Measurements from ENCODE around the gene PRRC2C. TPM values are rescaled to one million over a fixed set of nuclear protein-coding genes. Genes with fewer than 3 reads are reported as not detected.
"Not testable (repeated sequence)": the region's sequence is repeated elsewhere in the genome, so short reads cannot be mapped to it uniquely, and the experiment has no call there.

PRRC2C gene
- polyA plus RNA-seq, 3 donors, result 131 to 139 (median 135) TPM

DNA sequence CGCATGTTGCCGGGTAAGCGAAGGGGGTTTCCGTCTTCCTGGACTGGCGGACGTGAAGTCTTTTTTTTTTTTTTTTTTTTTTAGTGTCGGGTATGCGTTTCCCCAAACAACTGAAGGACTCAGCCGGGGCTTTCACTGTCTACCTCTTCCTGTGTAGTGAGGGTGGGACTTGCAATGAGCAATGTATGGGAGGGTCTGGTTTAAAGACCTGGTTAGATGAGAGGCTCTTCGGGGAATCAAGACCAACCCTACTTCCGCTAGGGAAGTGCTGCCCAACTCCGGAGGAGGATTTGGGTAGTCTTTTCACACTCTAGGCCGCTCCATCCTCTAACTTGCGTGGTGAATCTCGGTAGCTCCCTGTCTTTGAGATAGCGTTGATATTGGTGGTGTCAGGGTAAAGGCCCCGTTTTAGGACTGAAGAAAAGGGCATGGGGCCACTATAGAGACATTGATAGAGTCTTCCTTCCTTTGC is 754 bp downstream of the PRRC2C start:
- peak in 7 of 11 donors; percentile 20 to 55 (median 43) for DNase-seq (ENCODE audit: extremely low read depth in 1 of 11, low read depth in 9 of 11, low spot score in 4 of 11)

DNA sequence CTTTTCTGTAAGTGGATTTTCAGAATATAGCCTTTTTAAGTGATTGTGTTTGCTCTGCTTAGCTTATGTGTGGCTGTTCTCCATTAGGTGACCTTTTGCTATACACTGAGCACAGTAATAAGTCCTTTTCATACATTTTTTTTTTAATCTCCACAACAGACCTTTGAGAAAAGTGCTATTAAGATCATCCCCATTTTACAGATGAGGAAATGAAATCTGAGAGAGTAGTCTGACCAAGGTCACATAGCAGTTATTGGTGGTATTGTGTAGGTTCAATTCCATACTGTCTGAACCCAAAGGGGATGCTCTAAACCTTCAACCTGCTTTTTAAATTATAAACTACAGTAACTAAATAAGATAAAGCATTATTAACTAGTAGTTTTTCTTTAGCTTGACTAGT is 1.7 kb downstream of the PRRC2C start:
- no peak for DNase-seq (ENCODE audit: extremely low read depth in 1 of 11, low read depth in 9 of 11, low spot score in 4 of 11)

DNA sequence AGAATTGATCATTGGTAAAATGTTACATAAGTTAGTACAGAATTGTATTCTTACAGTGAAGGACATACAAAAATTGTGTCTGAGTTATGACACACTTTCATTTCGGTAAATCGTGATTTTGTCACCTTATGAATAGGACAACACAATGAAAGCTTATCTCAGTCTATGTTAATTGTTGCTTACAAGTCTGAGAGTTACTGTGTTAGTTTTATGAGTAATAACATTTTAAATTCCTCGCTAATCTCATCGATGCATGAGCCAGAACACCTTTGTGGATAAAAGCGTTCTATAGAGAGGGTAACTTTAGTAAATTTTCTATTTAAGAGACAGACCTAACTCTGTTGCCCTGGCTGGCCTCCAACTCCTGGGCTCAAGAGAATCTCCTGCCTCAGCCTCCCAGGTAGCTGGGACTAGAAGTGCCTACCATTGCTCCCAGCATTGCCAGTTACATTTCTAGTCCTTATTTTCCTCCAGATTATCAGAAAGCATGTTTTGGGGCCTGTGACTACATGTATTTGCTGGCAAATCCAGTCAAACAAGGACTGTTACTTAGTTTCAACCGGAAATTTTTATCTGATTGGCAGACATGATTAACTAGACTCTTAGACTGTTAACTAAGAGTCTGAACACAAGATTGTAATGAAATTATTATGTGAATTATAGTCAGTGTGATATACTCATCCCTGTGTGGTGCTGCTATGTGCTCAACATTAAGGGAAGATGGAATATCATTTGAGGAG is 3.0 kb downstream of the PRRC2C start:
- DNase-seq (ENCODE audit: extremely low read depth in 1 of 11, low read depth in 9 of 11, low spot score in 4 of 11), result no peak

DNA sequence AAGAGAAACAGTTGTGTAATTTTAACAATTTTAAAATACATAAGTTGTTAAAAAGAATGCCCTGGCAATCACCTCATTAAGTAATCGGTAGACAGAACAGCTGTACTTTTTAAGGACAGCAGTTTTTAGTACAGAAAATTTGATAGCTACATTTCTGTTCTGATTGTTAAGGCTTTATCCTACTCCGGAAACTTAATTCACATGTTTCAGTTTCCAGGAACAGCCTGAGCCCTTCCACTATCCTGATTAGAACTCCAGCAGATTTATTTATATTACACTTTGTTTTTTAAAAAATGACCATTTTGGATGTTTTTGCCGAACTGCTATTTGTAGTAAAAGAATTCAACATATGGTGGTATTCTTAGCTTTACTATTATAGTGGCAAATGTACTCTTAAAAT is 8.7 kb downstream of the PRRC2C start:
- DNase-seq (ENCODE audit: extremely low read depth in 1 of 11, low read depth in 9 of 11, low spot score in 4 of 11), result no peak

DNA sequence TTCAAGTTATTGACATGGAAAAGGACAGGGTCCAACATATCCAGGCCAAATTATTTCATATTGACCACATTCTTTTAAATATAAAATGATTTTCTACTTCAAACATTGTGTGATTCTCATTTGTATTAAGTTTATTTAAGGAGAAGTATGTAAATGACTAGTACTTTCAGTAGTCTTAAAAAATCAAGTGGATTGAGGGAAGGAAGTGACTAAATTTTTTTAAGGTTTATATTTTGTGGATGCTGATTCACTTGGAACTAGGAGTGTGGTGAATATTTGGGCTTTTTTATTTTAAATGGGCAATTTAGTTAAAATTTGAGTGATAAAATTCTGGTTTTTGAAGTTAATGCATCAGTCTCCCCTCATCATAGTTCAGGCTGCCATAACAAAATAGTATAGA is 10.1 kb downstream of the PRRC2C start:
- DNase-seq (ENCODE audit: extremely low read depth in 1 of 11, low read depth in 9 of 11, low spot score in 4 of 11), result no peak

DNA sequence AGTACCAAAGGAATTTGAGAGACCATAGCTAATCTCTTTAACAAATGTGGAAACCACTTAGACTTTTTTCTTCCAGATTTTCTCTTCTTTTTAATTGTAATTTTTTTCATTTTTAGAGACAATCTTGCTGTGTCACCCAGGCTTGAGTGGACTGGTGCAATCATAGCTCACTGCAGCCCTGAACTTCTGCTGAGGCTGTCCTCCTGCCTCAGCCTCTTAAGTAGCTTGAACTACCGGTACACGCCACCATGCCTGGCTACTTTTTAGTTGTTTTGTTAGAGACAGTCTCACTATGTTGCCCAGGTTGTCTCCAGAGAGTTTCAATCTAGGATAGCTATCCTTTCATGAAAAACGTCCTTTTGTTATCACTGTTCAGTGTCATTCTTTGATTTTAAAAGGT is 15.0 kb downstream of the PRRC2C start:
- no peak for DNase-seq (ENCODE audit: extremely low read depth in 1 of 11, low read depth in 9 of 11, low spot score in 4 of 11)

DNA sequence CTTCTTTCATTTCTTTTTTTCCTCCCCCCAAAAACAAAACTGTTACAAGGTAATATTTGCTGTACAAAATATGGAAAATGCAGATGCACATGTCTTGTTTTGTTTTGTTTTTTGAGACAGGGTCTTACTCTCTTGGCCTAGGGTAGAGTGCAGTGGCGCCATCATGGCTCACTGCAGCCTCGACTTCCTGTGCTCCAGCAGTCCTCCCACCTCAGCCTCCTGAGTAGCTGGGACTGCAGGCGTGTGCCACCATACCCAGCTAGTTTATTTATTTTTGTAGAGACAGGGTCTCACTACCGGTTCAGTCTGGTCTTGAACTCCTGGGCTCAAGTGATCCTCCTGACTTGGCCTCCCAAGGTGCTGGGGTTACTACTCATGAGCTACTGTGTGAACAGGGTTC is 15.5 kb downstream of the PRRC2C start:
- no peak for DNase-seq (ENCODE audit: extremely low read depth in 1 of 11, low read depth in 9 of 11, low spot score in 4 of 11)

DNA sequence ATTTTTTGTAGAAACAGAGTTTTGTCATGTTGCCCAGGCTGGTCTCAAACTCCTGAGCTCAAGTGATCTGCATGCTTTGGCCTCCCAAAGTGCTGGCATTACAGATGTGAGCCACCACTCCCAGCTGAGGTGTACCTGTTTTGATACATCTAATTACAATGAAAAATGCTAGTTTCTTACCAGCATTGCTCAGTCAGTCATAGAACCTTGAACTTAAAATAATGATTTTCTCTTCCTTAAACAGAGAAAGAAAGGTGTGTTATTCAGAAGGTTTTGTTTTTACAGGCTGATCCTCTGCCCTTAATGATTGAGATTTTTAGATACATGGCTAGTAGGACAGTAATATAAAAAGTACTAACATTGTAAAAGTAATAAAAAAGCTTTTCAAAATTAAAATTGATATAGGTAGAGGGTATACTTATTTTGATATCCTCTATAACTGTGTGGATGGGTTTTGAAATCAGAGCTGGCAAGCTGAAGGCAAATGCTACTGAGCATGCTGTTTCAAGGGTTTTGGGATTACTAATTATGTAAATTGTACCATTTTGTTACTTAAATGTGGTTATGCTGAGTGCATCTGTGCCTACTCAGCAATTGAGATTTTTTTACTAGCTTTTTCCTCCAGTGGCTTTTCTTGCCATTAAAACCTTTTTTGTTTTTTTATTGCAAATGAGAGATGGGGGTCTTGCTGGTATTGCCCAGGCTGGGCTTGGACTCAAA is 16.1 kb downstream of the PRRC2C start:
- no peak for DNase-seq (ENCODE audit: extremely low read depth in 1 of 11, low read depth in 9 of 11, low spot score in 4 of 11)

DNA sequence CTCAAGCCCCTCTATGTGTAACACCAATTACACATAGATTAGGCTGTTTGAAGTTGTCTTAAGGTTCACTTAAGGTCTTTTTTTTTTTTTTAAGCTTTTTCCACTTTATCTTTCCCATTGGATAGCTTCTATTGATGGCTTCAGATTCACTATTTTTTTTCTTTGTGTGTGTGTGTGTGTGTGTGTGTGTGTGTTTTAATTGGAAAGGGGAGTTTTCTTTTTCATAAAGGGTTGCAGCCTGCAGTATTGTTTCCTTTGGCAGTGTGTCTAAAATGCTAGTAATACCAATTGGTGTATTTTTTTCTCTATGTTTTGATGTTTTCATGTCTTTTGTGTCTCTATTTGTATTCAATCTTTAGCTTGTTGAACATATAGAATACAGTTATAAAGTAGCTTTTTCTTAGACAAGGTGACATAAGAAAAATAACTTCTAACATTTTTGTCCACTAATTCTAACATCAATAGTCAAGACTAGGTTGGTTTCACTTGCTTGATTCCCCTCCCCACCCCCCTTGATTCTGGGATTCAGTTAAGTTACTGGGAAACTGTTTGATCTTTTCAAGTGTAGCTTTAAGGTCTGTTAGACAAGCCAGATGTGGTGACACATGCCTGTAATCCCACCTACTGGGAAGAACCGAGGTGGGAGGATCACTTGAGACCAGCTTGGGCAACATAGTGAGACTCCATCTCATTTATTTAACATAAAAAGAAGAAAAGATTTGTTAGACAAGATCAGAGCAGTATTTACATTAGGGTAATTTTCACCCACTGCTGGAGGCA is 21.4 kb downstream of the PRRC2C start:
- DNase-seq (ENCODE audit: extremely low read depth in 1 of 11, low read depth in 9 of 11, low spot score in 4 of 11), result peak in 1 of 11 donors; percentile 15

DNA sequence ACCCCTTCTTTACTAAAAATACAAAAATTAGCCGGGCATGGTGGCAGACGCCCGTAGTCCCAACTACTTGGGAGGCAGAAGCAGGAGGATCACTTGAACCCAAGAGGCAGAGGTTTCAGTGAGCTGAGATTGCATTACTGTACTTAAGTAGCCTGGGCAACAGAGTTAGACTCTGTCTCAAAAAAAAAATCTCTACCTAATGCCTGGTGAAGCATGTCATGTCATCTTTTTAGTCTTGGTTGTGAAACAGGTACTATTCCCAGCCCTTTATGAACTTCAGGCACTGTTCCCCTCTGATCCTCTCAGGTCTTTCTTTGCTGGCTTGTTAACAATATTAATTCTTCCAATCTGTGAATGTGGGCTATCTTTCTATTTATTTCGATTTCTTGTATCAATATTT is 22.1 kb downstream of the PRRC2C start:
- DNase-seq (ENCODE audit: extremely low read depth in 1 of 11, low read depth in 9 of 11, low spot score in 4 of 11), result no peak

DNA sequence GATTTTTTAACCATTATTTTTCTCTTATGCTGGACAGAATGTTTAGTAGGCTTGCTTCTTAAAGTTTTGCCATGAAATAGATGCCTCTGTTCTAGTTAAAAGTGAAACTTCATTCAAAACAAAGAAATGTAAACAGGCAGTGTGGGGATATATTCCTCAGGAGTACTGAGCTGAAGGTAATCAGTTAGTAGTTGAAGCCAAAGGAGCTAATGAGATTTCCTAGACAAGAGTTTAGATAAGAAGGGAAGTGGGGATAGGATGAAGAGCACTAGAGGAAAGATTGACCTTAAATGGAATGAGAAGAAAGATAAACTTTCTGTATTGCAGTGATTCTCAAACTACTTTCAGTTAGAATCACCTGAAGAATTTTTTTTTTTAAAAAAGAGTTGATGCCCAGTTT is 23.9 kb downstream of the PRRC2C start:
- no peak for DNase-seq (ENCODE audit: extremely low read depth in 1 of 11, low read depth in 9 of 11, low spot score in 4 of 11)

DNA sequence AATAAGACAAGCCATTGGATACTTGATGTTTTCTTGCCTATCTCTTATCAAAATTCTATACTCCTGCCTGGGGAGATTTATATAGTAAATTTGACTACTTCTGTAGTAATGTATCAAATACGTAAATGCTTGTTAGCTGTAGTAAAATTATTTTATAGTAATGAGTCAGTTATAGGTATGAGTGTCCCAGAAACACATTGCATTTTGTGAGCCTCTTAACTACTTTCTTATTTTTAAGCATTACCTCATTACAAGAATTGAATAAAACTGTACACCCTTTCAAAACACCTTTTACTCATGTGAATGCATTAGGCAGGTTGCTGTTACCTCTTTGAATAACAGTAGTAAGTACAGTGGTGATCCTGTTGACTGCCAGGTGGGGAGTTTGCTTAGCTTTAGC is 28.4 kb downstream of the PRRC2C start:
- DNase-seq (ENCODE audit: extremely low read depth in 1 of 11, low read depth in 9 of 11, low spot score in 4 of 11), result no peak

DNA sequence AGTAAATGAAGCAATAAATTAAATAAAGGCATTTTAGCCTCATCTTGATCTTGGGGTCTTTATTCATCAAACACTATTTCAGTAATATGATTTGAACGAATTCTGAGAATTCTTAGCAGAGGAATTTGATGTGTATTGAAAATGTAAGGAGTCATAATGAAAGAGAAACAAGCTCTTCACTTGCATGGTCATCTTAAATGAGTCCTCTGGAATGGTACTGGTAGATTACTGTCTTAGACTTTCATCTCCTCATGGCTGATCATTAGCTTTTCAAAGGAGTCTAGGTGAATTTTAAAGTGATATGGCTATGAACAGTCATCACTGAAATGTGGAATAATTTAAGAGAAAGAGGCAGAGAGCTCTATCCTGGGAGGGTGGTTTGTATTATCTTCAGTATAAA is 30.0 kb downstream of the PRRC2C start:
- no peak for DNase-seq (ENCODE audit: extremely low read depth in 1 of 11, low read depth in 9 of 11, low spot score in 4 of 11)

DNA sequence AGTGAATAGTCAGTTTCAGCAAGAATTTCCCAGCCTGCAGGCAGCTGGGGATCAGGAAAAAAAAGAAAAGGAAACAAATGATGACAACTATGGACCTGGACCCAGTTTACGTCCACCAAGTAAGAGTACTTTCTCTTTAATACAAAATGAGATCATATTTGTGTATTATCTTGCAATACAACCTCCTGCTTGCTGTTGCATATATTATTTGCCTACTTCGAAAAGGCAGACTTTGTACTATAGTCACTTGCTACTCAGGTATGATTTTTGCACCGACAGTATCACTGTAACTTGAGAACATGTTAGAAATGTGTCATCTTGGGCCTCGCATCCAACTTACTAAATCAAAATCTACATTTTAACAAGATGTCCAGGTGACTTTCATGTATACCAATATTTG is 30.4 kb downstream of the PRRC2C start:
- DNase-seq (ENCODE audit: extremely low read depth in 1 of 11, low read depth in 9 of 11, low spot score in 4 of 11), result no peak

DNA sequence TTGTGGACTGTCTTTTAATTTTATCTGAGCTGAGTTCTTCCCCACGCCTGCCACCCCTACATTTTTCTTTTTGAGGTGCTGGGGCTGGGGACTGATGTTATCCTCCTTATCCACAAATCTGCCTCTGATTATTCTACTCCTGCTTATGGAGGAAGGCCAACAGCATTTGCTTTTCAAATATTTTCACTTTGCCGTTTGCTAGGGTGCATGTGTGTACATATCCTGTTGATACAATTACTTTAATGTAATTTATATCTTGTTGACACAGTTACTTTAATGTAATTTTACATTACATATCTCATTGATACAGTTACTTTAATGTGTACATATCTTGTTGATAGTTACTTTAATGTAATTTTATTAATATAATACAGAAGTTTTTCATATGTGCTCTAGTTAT is 36.2 kb downstream of the PRRC2C start:
- DNase-seq (ENCODE audit: extremely low read depth in 1 of 11, low read depth in 9 of 11, low spot score in 4 of 11), result no peak

DNA sequence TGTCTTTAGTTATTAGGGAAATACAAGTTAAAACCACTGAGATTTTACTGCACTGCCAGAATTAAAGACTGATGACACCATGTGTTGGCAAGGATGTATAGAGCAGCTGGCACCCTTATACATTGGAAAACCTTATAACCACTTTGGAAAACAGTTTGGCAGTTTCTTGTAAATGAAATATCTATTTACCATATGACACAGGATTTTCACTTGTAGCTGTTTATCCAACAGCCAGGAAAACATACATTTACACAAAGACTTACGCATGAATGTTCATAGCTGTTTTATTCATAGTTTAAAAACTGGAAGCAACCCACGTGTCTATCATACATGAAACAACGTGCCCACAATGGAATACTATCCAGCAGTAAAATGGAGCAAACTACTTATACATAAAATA is 45.3 kb downstream of the PRRC2C start:
- no peak for DNase-seq (ENCODE audit: extremely low read depth in 1 of 11, low read depth in 9 of 11, low spot score in 4 of 11)

DNA sequence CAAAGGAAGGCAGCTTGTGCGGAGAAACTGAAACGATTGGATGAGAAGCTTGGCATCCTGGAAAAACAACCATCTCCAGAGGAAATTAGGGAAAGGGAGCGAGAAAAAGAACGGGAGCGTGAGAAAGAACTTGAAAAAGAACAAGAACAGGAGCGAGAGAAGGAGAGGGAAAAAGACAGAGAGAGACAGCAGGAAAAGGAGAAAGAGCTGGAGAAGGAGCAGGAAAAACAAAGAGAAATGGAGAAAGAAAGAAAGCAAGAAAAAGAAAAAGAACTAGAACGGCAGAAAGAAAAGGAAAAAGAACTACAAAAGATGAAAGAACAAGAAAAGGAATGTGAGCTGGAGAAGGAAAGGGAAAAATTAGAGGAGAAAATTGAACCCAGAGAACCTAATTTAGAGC is 47.2 kb downstream of the PRRC2C start:
- no peak for DNase-seq (ENCODE audit: extremely low read depth in 1 of 11, low read depth in 9 of 11, low spot score in 4 of 11)

DNA sequence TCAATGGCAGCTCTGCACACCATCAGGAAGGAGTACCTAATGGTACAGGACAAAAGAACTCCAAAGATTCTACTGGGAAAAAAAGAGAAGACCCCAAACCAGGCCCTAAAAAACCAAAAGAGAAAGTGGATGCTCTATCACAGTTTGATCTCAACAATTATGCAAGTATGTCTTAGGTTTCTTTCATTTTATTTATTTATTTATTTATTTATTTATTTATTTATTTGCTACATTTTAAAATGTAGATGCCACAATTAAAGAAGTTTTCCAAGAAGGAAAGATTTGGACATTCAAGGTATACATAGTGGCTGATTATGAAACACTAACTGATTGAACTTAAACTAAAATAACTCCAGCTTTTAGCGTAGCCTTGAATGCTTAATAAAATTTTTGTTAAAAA is 60.2 kb downstream of the PRRC2C start:
- no peak for DNase-seq (ENCODE audit: extremely low read depth in 1 of 11, low read depth in 9 of 11, low spot score in 4 of 11)

DNA sequence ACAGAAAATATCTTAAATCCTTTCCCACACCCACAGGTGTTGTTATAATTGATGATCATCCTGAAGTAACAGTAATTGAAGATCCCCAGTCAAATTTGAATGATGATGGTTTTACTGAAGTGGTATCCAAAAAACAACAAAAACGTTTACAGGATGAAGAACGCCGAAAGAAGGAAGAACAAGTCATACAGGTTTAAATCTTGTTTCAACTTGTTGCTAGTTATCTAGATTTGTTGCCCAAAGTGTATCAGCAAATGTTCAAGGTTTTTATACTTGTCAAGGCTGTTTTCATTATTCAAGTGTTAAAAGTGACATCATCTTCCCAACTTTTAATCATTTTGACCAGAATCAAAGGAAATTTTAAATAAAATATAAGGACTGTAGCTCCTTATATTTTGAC is 64.7 kb downstream of the PRRC2C start:
- DNase-seq (ENCODE audit: extremely low read depth in 1 of 11, low read depth in 9 of 11, low spot score in 4 of 11), result no peak

DNA sequence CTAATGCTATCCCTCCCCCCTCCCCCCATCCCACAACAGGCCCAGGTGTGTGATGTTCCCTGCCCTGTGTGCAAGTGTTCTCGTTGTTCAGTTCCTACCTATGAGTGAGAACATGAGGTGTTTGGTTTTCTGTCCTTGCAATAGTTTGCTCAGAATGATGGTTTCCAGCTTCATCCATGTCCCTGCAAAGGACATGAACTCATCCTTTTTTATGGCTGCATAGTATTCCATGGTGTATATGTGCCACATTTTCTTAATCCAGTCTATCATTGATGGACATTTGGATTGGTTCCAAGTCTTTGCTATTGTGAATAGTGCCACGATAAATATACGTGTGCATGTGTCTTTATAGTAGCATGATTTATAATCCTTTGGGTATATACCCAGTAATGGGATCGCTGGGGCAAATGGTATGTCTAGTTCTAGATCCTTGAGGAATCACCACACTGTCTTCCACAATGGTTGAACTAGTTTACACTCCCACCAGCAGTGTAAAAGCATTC is 65.3 kb downstream of the PRRC2C start:
- not testable (repeated sequence) for DNase-seq (ENCODE audit: extremely low read depth in 1 of 11, low read depth in 9 of 11, low spot score in 4 of 11)
